ENCODE measurements around the gene SCYGR1. TPM values are rescaled to one million over a fixed set of nuclear protein-coding genes. Genes with fewer than 3 reads are reported as not detected.

SCYGR1 gene
- total RNA-seq, 4 donors from 2014 or later = not detected

GRCh38 chr2:227395556-227395955 lies 7.8 kb upstream of the SCYGR1 start:
- 83 to 92% methylated on average over 1 of the region's 1 CpG for WGBS, 2 donors
- no peak for DNase-seq
- Histone ChIP-seq H3K27ac (no peak overlapping the region), H3K27me3 (no peaks in the 10 kb centered on the region), H3K4me3 (replicated peaks in 1 of 3) (no peak overlapping the region), H3K9me3 (no peaks in the 10 kb centered on the region), H3K4me1 (no peaks in the 10 kb centered on the region), H3K36me3 (no peaks in the 10 kb centered on the region)
- no peak for TF ChIP-seq POLR2A (IDR thresholded peaks at IDR 0.05)
- TF ChIP-seq CTCF (IDR thresholded peaks at IDR 0.05) = no peak
- intact Hi-C loops (cut with DNase I) = no loop called here

- DNase-seq = no peak
- intact Hi-C loops (cut with DNase I) = no loop called here
- Histone ChIP-seq H3K27ac (no peak overlapping the region), H3K36me3 (no peaks in the 10 kb centered on the region), H3K4me1 (no peaks in the 10 kb centered on the region), H3K27me3 (no peaks in the 10 kb centered on the region), H3K9me3 (no peaks in the 10 kb centered on the region), H3K4me3 (replicated peaks in 1 of 3) (no peak overlapping the region)
- 50 to 89% methylated on average over 2 of the region's 2 CpGs for WGBS, 2 donors
- no peak for TF ChIP-seq POLR2A (IDR thresholded peaks at IDR 0.05)
- no peak for TF ChIP-seq CTCF (IDR thresholded peaks at IDR 0.05)
Measured at GRCh38 chr2:227394401-227394800, 6.7 kb upstream of the SCYGR1 start.

GRCh38 chr2:227390468-227391256 lies 2.9 kb upstream of the SCYGR1 start:
- intact Hi-C loops (cut with DNase I) = no loop called here
- no peak overlapping the region for H3K27ac ChIP-seq
- H3K36me3 ChIP-seq = no peaks in the 10 kb centered on the region
- H3K4me1 ChIP-seq = no peaks in the 10 kb centered on the region
- no peak for TF ChIP-seq POLR2A (IDR thresholded peaks at IDR 0.05)
- TF ChIP-seq CTCF (IDR thresholded peaks at IDR 0.05) = no peak
- DNase-seq = no peak
- no peaks in the 10 kb centered on the region for H3K9me3 ChIP-seq
- H3K27me3 ChIP-seq = no peaks in the 10 kb centered on the region
- no peak overlapping the region for H3K4me3 ChIP-seq (replicated peaks in 1 of 3)
- WGBS, 2 donors = 75 to 79% methylated on average over 17 of the region's 17 CpGs

GRCh38 chr2:227389661-227390060 lies 1.9 kb upstream of the SCYGR1 start:
- DNase-seq = no peak
- H3K4me3 ChIP-seq (replicated peaks in 1 of 3) = no peak overlapping the region
- WGBS, 2 donors = 96 to 97% methylated on average over 7 of the region's 7 CpGs
- no peaks in the 10 kb centered on the region for H3K4me1 ChIP-seq
- TF ChIP-seq POLR2A (IDR thresholded peaks at IDR 0.05) (no peak), CTCF (IDR thresholded peaks at IDR 0.05) (no peak)
- H3K36me3 ChIP-seq = no peaks in the 10 kb centered on the region
- no peaks in the 10 kb centered on the region for H3K27me3 ChIP-seq
- intact Hi-C loops (cut with DNase I) = no loop called here
- H3K9me3 ChIP-seq = no peaks in the 10 kb centered on the region
- H3K27ac ChIP-seq = no peak overlapping the region

- no peak for DNase-seq
- TF ChIP-seq CTCF (IDR thresholded peaks at IDR 0.05) (no peak), POLR2A (IDR thresholded peaks at IDR 0.05) (no peak)
- H3K4me1 ChIP-seq = no peaks in the 10 kb centered on the region
- H3K36me3 ChIP-seq = no peaks in the 10 kb centered on the region
- H3K27ac ChIP-seq = no peak overlapping the region
- no peaks in the 10 kb centered on the region for H3K9me3 ChIP-seq
- intact Hi-C loops (cut with DNase I) = no loop called here
- WGBS, 2 donors = 89 to 94% methylated on average over 3 of the region's 3 CpGs
- no peak overlapping the region for H3K4me3 ChIP-seq (replicated peaks in 1 of 3)
- H3K27me3 ChIP-seq = no peaks in the 10 kb centered on the region
Measured at GRCh38 chr2:227389231-227389630, 1.5 kb upstream of the SCYGR1 start.

Data from thyroid gland (tissue), 4 donors.